NCI-H774 (cell line): ENCODE measurements around the gene TMEM52B.
A peak's percentile ranks its signal among the peaks of the same experiment; 100 is the strongest.
"Not testable (repeated sequence)": the region's sequence is repeated elsewhere in the genome, so short reads cannot be mapped to it uniquely, and the experiment has no call there.

Source experiments
- DNase-seq: peaks from one replicate; lab custom pipeline; 2025; lab: John Stamatoyannopoulos, UW

Gene TMEM52B

GRCh38 chr12:10211940-10212738 is 33.3 kb downstream of the TMEM52B start:
- peak; percentile 91 for DNase-seq

- peak; percentile 72 for DNase-seq
Measured at GRCh38 chr12:10212739-10213131, 33.9 kb downstream of the TMEM52B start, which contains the start of gene GABARAPL1. Gene GABARAPL1 (plus strand): TSS chr12:10212877. CDS start chr12:10213130, 253 bp downstream.

DNA sequence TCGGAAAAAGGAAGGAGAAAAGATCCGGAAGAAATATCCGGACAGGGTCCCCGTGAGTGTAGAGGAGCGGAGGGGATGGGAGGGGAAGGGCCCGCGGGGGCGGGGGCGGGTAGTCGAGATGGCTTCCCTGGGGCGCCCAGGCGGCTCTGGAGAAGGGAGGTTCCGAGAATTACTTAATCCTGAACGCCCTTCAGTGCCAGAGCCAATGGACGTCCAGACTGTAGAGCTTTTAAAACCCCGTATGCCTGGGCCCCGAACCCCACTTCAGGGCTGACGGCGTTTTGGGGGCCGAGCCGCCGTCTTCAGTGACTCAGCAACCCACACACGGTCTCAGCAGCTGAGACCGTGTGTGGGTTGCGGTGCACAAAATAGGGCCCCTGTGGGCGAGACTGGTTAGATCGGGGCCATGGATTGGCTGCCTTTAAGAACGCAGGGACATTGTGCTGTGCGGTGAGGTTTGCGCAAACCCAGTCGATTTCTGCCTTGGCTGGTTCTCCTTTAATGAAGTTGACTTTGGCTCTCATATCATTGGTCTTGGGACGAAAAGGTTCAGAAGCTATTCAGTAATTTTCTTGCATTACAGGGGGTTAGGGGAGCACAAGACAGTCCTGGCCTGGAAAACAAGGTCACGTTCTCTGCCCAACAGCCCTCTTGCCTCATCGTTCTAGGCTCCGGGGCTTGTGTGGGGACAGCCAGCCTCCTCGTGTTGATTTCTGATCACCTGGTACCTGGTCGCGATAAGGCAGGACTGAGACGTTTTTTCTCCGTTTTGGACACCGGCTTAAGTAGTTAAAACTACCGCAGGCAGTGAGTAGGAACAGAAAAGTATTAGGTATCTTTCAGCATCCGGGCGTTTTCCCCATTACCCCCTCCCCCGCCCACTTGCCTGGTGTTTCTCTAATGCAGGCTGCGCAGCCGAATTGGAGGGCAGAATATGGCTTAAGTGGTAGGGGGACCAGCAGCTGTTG is 34.6 kb downstream of the TMEM52B start:
- DNase-seq: peak; percentile 29

- DNase-seq: no peak
Measured at GRCh38 chr12:10214136-10214894, 35.5 kb downstream of the TMEM52B start.

- DNase-seq: no peak
Measured at GRCh38 chr12:10214895-10215267, 36.0 kb downstream of the TMEM52B start.

- DNase-seq: no peak
Measured at GRCh38 chr12:10215436-10215835, 36.6 kb downstream of the TMEM52B start.

DNA sequence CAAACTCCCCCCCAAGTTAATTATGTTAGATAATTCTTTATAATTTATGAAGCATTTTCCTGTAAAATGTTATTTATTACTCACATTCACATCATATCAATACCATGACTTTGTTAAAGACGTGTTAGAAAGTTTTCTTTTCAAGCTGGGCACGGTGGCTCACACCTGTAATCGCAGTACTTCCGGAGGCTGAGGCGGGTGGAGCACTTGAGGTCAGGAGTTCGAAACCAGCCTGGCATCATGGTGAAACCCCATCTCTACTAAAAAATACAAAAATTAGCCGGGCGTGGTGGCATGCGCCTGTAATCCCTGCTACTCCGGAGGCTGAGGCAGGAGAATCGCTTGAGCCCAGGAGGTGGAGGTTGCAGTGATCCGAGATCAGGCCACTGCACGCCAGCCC is 37.1 kb downstream of the TMEM52B start:
- not testable (repeated sequence) for DNase-seq

GRCh38 chr12:10218021-10218420 is 39.2 kb downstream of the TMEM52B start:
- no peak for DNase-seq

GRCh38 chr12:10220398-10221077 is 41.7 kb downstream of the TMEM52B start:
- DNase-seq: no peak

- DNase-seq: no peak
Measured at GRCh38 chr12:10221846-10222245, 43.0 kb downstream of the TMEM52B start.

DNA sequence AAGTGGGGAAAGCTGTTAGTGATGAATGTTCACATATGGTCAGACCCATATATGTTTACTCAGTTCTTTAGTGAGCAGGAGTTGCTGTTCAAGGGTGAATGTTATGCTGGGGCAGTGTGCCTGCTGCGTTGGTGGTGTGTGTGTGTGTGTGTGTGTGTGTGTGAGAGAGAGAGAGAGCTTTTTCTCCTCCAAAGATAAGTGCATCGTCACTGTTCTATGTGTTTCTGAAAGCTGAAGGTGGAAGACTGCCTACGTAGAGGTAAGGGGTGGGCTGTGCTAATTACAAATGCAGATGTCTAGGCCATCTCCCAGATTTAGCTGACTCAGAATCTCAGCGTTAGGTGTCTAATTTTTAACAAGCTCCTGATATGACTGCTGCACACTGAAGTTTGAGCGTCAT is 44.4 kb downstream of the TMEM52B start:
- DNase-seq: no peak

DNA sequence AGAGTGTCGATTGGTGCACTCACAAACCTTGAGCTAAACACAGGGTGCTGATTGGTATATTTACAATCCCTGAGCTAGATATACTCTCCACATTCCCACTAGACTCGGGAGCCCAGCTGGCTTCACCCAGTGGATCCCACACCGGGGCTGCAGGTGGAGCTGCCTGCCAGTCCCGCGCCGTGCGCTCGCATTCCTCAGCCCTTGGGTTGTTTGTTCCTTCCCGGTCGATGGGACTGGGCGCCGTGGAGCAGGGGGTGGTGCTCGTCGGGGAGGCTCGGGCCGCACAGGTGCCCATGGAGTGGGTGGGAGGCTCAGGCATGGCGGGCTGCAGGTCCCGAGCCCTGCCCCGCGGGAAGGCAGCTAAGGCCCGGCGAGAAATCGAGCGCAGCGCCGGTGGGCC is 46.6 kb downstream of the TMEM52B start:
- not testable (repeated sequence) for DNase-seq

GRCh38 chr12:10226086-10226485 is 47.3 kb downstream of the TMEM52B start:
- DNase-seq: no peak

DNA sequence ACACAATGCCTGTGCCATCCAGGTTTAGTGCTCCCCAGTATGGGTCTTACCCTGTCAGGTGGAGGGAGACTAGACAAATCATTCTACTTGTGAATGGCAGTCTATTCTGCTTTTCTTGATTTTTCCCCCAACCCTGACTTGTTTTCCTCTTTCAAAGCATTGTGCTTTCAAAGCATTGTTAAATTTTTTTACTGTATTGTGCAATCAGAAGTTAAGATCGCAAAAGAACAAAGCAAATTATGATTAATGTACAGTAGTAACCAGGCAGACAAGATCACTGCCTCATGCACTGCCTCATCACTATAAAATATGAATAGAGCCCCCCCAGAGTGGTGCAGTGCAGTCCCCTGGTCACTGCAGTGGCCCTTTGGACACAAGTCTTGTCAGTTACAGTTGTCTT is 47.9 kb downstream of the TMEM52B start:
- no peak for DNase-seq

GRCh38 chr12:10227648-10228047 is 48.8 kb downstream of the TMEM52B start:
- DNase-seq: no peak

DNA sequence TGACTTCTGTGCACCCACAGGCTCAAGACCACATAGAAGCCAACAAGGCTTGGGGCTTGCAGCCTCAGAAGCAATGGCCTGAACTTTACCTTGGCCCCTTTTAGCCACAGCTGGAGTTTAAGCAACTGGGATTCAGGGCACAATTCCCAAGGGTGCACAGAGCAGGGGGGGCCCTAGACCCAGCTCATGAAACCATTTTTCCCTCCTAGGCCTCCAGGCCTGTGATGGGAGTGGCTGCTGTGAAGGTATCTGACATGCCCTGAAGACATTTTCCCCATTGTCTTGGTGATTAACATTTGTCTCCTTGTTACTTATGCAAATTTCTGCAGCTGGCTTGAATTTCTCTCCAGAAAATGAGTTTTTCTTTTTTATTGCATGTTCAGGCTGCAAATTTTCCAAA is 55.7 kb downstream of the TMEM52B start:
- no peak for DNase-seq

DNA sequence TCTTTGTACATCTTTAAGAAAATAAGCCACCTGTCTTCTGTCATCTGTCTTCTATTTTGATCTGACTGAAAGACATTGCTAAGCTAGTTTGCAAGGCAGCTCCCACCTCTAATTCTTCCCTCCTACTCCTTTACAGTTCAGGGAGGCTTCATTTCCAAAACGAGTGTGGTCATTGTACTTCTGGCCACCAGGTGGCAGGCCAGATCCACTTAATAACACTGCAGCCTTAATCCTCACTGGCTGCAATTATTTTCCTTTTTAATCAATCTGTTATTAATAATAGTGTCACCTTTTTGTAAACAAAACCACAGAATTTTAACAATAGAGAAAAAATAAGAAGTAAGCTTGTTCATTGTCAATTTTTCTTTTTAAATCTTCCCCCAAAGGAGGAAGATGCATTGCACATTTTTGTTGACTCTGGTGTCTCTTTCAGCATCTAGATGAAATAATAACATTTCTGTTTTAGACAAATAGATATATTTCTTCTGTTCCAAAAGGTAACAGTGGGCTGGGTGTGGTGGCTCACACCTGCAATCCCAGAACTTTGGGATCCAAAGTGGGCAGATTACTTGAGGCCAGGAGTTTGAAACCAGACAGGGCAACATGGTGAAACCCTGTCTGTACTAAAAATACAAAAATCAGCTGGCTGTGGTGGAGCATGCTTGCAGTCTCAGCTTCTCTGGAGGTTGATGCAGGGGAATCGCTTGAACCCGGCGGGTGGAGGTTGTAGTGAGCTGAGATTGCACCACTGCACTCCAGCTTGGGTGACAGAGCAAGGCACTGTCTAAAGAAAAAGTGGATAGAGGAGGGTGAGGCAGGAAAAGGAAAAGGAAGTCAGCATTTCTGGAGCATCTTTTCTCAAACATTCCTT is 57.2 kb downstream of the TMEM52B start:
- DNase-seq: no peak

GRCh38 chr12:10236720-10237119 is 57.9 kb downstream of the TMEM52B start:
- no peak for DNase-seq

GRCh38 chr12:10238526-10238925 is 59.7 kb downstream of the TMEM52B start:
- no peak for DNase-seq

- DNase-seq: no peak
Measured at GRCh38 chr12:10241290-10241689, 62.5 kb downstream of the TMEM52B start.
